GM13977 (cell line): ENCODE data around the gene OST4.

ENCODE experiments used
- DNase-seq: peaks from one replicate; pipeline ENCODE4 v3.0.0; 2012; ENCODE audit warnings: low spot score
- in situ Hi-C: fragments of 300-500 bp; cut with MboI; formaldehyde crosslinking; loops from one replicate; pipeline ENCODE4 v1.12.0; 2022; ENCODE audit warnings: low sequenced_read_pairs, low pct_unique_long_range_greater_than_20kb, mixed read lengths, inconsistent platforms; ENCODE audit not compliant: unreplicated experiment
- TF ChIP-seq, protein P1 (sequence below): IDR thresholded peaks from 2 replicates; pipeline ENCODE4 v1.5.1; 2012; ENCODE audit warnings: mild to moderate bottlenecking, control low read depth; ENCODE audit not compliant: insufficient read depth; ENCODE audit errors: extremely low read depth, missing control alignments

OST4 gene

GRCh38 chr2:27042985-27043634 is 28.3 kb downstream of the OST4 start:
- no peak for DNase-seq
- in situ Hi-C loops, result no loop called here
- TF ChIP-seq, protein P1, sequence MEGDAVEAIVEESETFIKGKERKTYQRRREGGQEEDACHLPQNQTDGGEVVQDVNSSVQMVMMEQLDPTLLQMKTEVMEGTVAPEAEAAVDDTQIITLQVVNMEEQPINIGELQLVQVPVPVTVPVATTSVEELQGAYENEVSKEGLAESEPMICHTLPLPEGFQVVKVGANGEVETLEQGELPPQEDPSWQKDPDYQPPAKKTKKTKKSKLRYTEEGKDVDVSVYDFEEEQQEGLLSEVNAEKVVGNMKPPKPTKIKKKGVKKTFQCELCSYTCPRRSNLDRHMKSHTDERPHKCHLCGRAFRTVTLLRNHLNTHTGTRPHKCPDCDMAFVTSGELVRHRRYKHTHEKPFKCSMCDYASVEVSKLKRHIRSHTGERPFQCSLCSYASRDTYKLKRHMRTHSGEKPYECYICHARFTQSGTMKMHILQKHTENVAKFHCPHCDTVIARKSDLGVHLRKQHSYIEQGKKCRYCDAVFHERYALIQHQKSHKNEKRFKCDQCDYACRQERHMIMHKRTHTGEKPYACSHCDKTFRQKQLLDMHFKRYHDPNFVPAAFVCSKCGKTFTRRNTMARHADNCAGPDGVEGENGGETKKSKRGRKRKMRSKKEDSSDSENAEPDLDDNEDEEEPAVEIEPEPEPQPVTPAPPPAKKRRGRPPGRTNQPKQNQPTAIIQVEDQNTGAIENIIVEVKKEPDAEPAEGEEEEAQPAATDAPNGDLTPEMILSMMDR, result no peak

GRCh38 chr2:27042159-27042661 is 29.2 kb downstream of the OST4 start:
- in situ Hi-C loops, result no loop called here
- TF ChIP-seq, protein P1, result no peak
- peak; percentile 74 for DNase-seq

- in situ Hi-C loops, result no loop called here
- TF ChIP-seq, protein P1, result no peak
- peak; percentile 54 for DNase-seq
Measured at GRCh38 chr2:27041752-27042151, 29.7 kb downstream of the OST4 start.

DNA sequence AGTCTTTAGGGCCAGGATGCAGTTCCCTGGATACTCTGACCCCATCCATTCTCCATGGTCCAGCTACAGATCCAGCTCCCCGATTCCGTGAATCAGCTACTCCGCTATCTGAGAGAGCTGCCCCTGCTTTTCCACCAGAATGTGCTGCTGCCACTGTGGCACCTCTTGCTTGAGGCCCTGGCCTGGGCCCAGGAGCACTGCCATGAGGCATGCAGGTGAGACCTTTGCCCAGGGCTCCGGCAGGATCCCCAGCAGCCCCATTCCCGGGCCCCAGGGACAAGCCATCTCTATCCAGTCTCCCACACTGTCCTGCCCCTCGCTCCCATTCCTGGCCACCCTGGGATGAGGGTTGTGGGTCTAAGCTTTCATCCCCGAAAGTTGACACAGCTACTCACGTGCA is 31.2 kb downstream of the OST4 start:
- in situ Hi-C loops, result no loop called here
- TF ChIP-seq, protein P1, result no peak
- no peak for DNase-seq

DNA sequence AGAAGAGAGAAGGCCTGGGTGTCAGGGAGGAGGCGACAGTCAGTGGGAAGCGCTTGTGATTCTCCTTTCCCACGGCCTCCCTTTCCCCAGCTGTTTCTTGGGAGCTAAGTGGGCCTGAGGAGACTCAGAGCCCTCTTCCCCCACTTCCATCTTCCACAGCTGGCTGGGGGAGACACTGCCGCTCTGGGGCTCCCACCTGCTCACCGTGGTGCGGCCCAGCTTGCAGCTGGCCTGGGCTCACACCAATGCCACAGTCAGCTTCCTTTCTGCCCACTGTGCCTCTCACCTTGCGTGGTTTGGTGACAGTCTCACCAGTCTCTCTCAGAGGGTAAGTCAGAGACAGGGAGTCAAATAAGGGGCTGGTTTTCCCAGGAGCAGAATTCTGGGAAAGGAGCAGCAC is 31.6 kb downstream of the OST4 start:
- TF ChIP-seq, protein P1, result no peak
- in situ Hi-C loops, result no loop called here
- DNase-seq, result no peak

GRCh38 chr2:27039426-27039825 is 32.0 kb downstream of the OST4 start:
- in situ Hi-C loops, result no loop called here
- TF ChIP-seq, protein P1, result no peak
- no peak for DNase-seq
